Endothelial cell of umbilical vein (primary cell): Measurements from ENCODE around the gene RYR1.

ENCODE experiments used
- CTCF ChIP-seq, 2 donors: IDR thresholded peaks; 1 replicate in 1 of 2; 2 replicates in 1 of 2; pipeline ENCODE4 v1.5.1; 2011; ENCODE audit warnings: low read length in 2 of 2, mild to moderate bottlenecking in 2 of 2, moderate library complexity in 2 of 2, control low read depth in 1 of 2, inconsistent platforms in 1 of 2, low read depth in 1 of 2; ENCODE audit not compliant: insufficient read depth in 1 of 2; ENCODE audit errors: extremely low read depth in 1 of 2
- EZH2 ChIP-seq: IDR thresholded peaks from 2 replicates; pipeline ENCODE4 v1.6.1; 2012; ENCODE audit warnings: borderline replicate concordance, low read depth, mild to moderate bottlenecking, moderate library complexity, low read length, inconsistent platforms; ENCODE audit not compliant: severe bottlenecking
- FOS ChIP-seq: IDR thresholded peaks from 2 replicates; pipeline ENCODE4 v1.6.1; 2011; ENCODE audit warnings: mild to moderate bottlenecking, low read length, moderate library complexity, borderline replicate concordance; ENCODE audit not compliant: insufficient read depth
- JUN ChIP-seq: IDR thresholded peaks from 2 replicates; pipeline ENCODE4 v1.6.1; 2011; ENCODE audit warnings: borderline replicate concordance, low read depth; ENCODE audit not compliant: insufficient read length, insufficient read depth
- MAX ChIP-seq: IDR thresholded peaks from 2 replicates; pipeline ENCODE4 v1.6.1; 2011; ENCODE audit not compliant: insufficient read depth, insufficient read length
- MYC ChIP-seq: IDR thresholded peaks from one replicate; pipeline ENCODE4 v1.6.1; 2011; ENCODE audit warnings: mild to moderate bottlenecking, low read depth, low read length
- POLR2A ChIP-seq: IDR thresholded peaks from 2 replicates; pipeline ENCODE4 v1.6.1; 2012; ENCODE audit warnings: low read depth, mild to moderate bottlenecking, control low read depth, low read length
- POLR2AphosphoS5 ChIP-seq: IDR thresholded peaks from 2 replicates; pipeline ENCODE4 v1.6.1; 2012; ENCODE audit warnings: low read depth, mild to moderate bottlenecking, control low read depth, low read length, moderate library complexity; ENCODE audit not compliant: insufficient read depth

DNA sequence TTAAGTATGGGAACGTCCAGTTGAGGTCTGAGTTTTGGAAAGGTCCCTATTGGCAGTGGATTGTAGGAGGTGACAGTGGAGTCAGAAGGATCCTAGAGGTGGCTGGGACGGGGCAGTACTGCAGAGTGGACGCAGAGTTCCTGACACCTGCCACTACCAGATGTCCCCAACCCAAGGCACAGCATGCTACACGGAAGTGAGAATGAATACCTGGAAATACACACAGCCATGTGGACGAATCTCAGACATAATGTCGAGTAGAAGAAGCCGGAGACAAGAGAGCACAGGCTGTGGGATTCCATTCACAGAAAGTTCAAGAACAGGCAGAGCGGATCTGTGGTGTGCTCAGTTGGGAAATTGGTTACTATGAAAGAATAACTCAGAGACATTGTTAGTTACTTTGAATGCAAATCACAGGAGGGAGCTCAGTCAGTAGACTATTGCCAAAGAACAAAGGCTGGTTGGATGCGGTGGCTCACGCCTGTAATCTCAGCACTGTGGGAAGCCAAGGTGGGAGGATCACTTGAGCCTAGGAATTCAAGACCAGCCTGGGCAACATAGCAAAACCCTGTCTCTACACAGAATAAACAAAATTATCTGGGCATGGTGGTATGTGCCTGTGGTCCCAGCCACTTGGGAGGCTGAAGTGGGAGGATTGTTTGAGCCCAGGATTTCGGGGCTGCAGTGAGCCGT is 37.4 kb downstream of the RYR1 start:
- no peak for TF ChIP-seq POLR2A
- no peak for TF ChIP-seq CTCF (IDR thresholded peaks at IDR 0.05; ENCODE audit: extremely low read depth in 1 of 2, insufficient read depth in 1 of 2, low read depth in 1 of 2, low read length in 2 of 2)
- no peak for TF ChIP-seq FOS
- no peak for TF ChIP-seq EZH2
- no peak for TF ChIP-seq MYC
- TF ChIP-seq JUN = no peak
- no peak for TF ChIP-seq POLR2AphosphoS5
- no peak for TF ChIP-seq MAX
